Adipose tissue (tissue), 3 donors: Measurements from ENCODE around the gene MPHOSPH9. TPM values are rescaled to one million over a fixed set of nuclear protein-coding genes. Genes with fewer than 3 reads are reported as not detected.

Source experiments
- H3K27ac ChIP-seq: one replicate; pipeline ENCODE4 v1.5.1; 2013; ENCODE audit warnings: low read depth, low read length
- whole genome bisulfite sequencing, 3 donors: extraction: QIAGEN DNeasy Blood & Tissue Kit; methylation state at CpG; one replicate each; pipeline ENCODE4 v1.1.7; 2013; 5-methylcytosine and 5-hydroxymethylcytosine counted together
- polyA plus RNA-seq, 3 donors: library from polyadenylated mRNA; stranded (reverse); fragments of 200-250 nt; gene quantifications; one replicate each; pipeline ENCODE4 v1.2.3, GENCODE V29; 2013
- donor health status: healthy with polysubstance abuse.
- donor health status: Bipolar disorder and iron deficiency.
- donor health status: healthy.

Gene MPHOSPH9
- polyA plus RNA-seq, 3 donors: 3.8 to 6.3 (median 4.6) TPM

- WGBS, 3 donors: 47 to 67% (median 62%) methylated on average over 8 of the region's 8 CpGs
- H3K27ac ChIP-seq: no peak overlapping the region
Measured at GRCh38 chr12:123115409-123116121, 117.4 kb downstream of the MPHOSPH9 start.

- no peak overlapping the region for H3K27ac ChIP-seq
- WGBS, 3 donors: 72 to 84% (median 77%) methylated on average over 13 of the region's 13 CpGs
Measured at GRCh38 chr12:123114304-123115083, 118.4 kb downstream of the MPHOSPH9 start.

- no peak overlapping the region for H3K27ac ChIP-seq
- WGBS, 3 donors: 82 to 87% (median 83%) methylated on average over 8 of the region's 8 CpGs
Measured at GRCh38 chr12:123113026-123113425, 119.9 kb downstream of the MPHOSPH9 start.

GRCh38 chr12:123111498-123112165 is 121.3 kb downstream of the MPHOSPH9 start:
- H3K27ac ChIP-seq: no peak overlapping the region
- 90 to 92% (median 92%) methylated on average over 19 of the region's 19 CpGs for WGBS, 3 donors

GRCh38 chr12:123109319-123109772 is 123.6 kb downstream of the MPHOSPH9 start:
- WGBS, 3 donors: 52 to 77% (median 72%) methylated on average over 3 of the region's 3 CpGs
- H3K27ac ChIP-seq: no peak overlapping the region

GRCh38 chr12:123108682-123109066 is 124.3 kb downstream of the MPHOSPH9 start:
- 86 to 93% (median 90%) methylated on average over 7 of the region's 7 CpGs for WGBS, 3 donors
- H3K27ac ChIP-seq: no peak overlapping the region

- no peak overlapping the region for H3K27ac ChIP-seq
- WGBS, 3 donors: 70 to 86% (median 76%) methylated on average over 13 of the region's 13 CpGs
Measured at GRCh38 chr12:123107926-123108681, 124.8 kb downstream of the MPHOSPH9 start.

- no peak overlapping the region for H3K27ac ChIP-seq
- WGBS, 3 donors: 44 to 77% (median 45%) methylated on average over 9 of the region's 9 CpGs
Measured at GRCh38 chr12:123106640-123107359, 126.1 kb downstream of the MPHOSPH9 start.

GRCh38 chr12:123105211-123105826 is 127.6 kb downstream of the MPHOSPH9 start:
- no peak overlapping the region for H3K27ac ChIP-seq
- WGBS, 3 donors: 63 to 84% (median 69%) methylated on average over 14 of the region's 14 CpGs

- no peak overlapping the region for H3K27ac ChIP-seq
- WGBS, 3 donors: 82 to 87% (median 85%) methylated on average over 4 of the region's 4 CpGs
Measured at GRCh38 chr12:123104809-123105208, 128.1 kb downstream of the MPHOSPH9 start.

Other genes starting within 250 kb of the MPHOSPH9 start
- gene PITPNM2, start 82.1 kb downstream of the MPHOSPH9 start, polyA plus RNA-seq: 1 to 10 TPM; 2.9 to 9.2 (median 7.9) TPM
- gene MTRFR, start 295 bp upstream of the MPHOSPH9 start, polyA plus RNA-seq: 10 to 100 TPM in 1 of 3 donors, 1 to 10 TPM in 2; 3.5 to 11.4 (median 3.5) TPM
- 100 to 1,000 TPM in 1 of 3 donors, 10 to 100 TPM in 2; 22.1 to 298 (median 78.7) TPM for gene CDK2AP1, start 38.7 kb upstream of the MPHOSPH9 start, polyA plus RNA-seq
- 1 to 10 TPM; 2.9 to 5.2 (median 4.9) TPM for gene SBNO1, start 131.7 kb upstream of the MPHOSPH9 start, polyA plus RNA-seq
- 10 to 100 TPM; 15.0 to 20.8 (median 15.2) TPM for gene KMT5A, start 151.0 kb upstream of the MPHOSPH9 start, polyA plus RNA-seq
- 10 to 100 TPM in 1 of 3 donors, 1 to 10 TPM in 2; 2.0 to 11.7 (median 7.8) TPM for gene RILPL2, start 203.5 kb upstream of the MPHOSPH9 start, polyA plus RNA-seq
- 10 to 100 TPM; 10.5 to 23.8 (median 21.7) TPM for gene SNRNP35, start 225.0 kb upstream of the MPHOSPH9 start, polyA plus RNA-seq